ENCODE data around the gene DGLUCY. TPM values are rescaled to one million over a fixed set of nuclear protein-coding genes. Genes with fewer than 3 reads are reported as not detected.
A peak's percentile ranks its signal among the peaks of the same experiment; 100 is the strongest.
"Not testable (repeated sequence)": the region's sequence is repeated elsewhere in the genome, so short reads cannot be mapped to it uniquely, and the experiment has no call there.

The DGLUCY gene
- total RNA-seq, 2 experiments from 2014 or later, result 39.5 to 49.2 TPM

- H3K27ac Mint-ChIP-seq, result no peak overlapping the region
- H3K4me1 Mint-ChIP-seq (ENCODE audit: low read depth), result peaks cover 37% of the 10 kb centered on the region
- peaks cover 13% of the 10 kb centered on the region for H3K36me3 Mint-ChIP-seq (ENCODE audit: low read depth)
- no peak for DNase-seq
- intact Hi-C loops (cut with micrococcal nuclease), result no loop called here
- CTCF ChIA-PET, result interaction anchor here (0.8 kb wide), 1 partner anchor 28 kb away, joined by 7 read pairs; no protein-coding TSS in a partner anchor
- no peak overlapping the region for H3K4me3 Mint-ChIP-seq
- H3K27me3 Mint-ChIP-seq (ENCODE audit: low read depth), result no peaks in the 10 kb centered on the region
- H3K9me3 Mint-ChIP-seq, result no peaks in the 10 kb centered on the region
Measured at GRCh38 chr14:91144425-91145145, 30.7 kb downstream of the DGLUCY start.

GRCh38 chr14:91145391-91146160 lies 31.7 kb downstream of the DGLUCY start:
- H3K27ac Mint-ChIP-seq, result no peak overlapping the region
- intact Hi-C loops (cut with micrococcal nuclease), result no loop called here

GRCh38 chr14:91146661-91147060 lies 32.8 kb downstream of the DGLUCY start:
- no peaks in the 10 kb centered on the region for H3K9me3 Mint-ChIP-seq
- DNase-seq, result no peak
- no peaks in the 10 kb centered on the region for H3K27me3 Mint-ChIP-seq (ENCODE audit: low read depth)
- no peak overlapping the region for H3K4me3 Mint-ChIP-seq
- H3K27ac Mint-ChIP-seq, result no peak overlapping the region
- peaks cover 20% of the 10 kb centered on the region for H3K4me1 Mint-ChIP-seq (ENCODE audit: low read depth)
- CTCF ChIA-PET, result interaction anchor here (1.5 kb wide), 1 partner anchor 31 kb away, joined by 4 read pairs; no protein-coding TSS in a partner anchor
- peaks cover 16% of the 10 kb centered on the region for H3K36me3 Mint-ChIP-seq (ENCODE audit: low read depth)
- intact Hi-C loops (cut with micrococcal nuclease), result no loop called here

More at GRCh38 chr14:91145391-91146160, 31.7 kb downstream of the DGLUCY start:
- CTCF ChIA-PET, result no interaction called here
- Mint-ChIP-seq H3K27me3 (ENCODE audit: low read depth) (no peaks in the 10 kb centered on the region), H3K4me1 (ENCODE audit: low read depth) (peaks cover 27% of the 10 kb centered on the region), H3K4me3 (no peak overlapping the region), H3K36me3 (ENCODE audit: low read depth) (peaks cover 13% of the 10 kb centered on the region), H3K9me3 (no peaks in the 10 kb centered on the region)
- no peak for DNase-seq

DNA sequence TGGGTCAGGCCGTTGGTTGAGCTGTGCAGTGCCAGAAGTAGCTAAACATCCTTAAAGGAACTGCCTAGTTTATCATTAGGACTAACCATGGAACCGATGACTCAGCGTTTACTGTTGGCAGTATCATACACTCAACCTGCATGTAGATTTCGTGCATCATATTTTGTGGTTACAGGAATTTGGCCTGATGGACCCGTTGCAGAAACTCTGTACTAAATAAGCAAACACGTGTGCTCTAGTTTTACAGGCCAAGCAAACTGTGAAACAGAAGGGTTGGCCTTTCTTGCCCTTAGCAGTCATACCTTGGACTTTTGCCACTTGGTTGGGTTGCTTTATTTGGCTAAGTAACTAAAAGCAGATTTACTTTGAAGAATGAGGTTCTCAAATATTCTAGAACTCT lies 35.6 kb downstream of the DGLUCY start:
- no peak for DNase-seq
- H3K4me3 Mint-ChIP-seq, result no peak overlapping the region
- H3K4me1 Mint-ChIP-seq (ENCODE audit: low read depth), result peaks cover 4% of the 10 kb centered on the region
- CTCF ChIA-PET, result interaction anchor here (0.7 kb wide), 1 partner anchor 25 kb away, joined by 6 read pairs; no protein-coding TSS in a partner anchor
- peaks cover 11% of the 10 kb centered on the region for H3K36me3 Mint-ChIP-seq (ENCODE audit: low read depth)
- no peak overlapping the region for H3K27ac Mint-ChIP-seq
- no peaks in the 10 kb centered on the region for H3K27me3 Mint-ChIP-seq (ENCODE audit: low read depth)
- intact Hi-C loops (cut with micrococcal nuclease), result no loop called here
- H3K9me3 Mint-ChIP-seq, result no peaks in the 10 kb centered on the region

DNA sequence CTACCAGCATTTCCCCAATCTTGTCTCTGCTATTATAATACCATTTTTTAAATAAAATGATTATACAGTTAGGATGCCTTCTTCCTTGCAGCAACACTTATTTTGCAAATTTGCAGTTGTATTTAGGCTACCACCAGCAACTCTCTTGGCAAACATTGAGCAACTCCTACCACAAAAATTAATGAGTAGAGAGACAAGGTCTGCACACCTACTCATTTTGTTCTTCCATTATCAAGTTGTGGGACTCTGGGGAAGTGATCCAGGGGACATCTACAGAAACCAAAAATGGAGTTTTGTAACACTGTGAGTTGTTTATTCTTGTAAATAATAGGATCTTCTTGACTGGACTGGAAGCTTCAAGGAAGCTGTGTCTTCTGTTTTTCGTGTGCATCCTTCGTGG lies 38.6 kb downstream of the DGLUCY start:
- intact Hi-C loops (cut with micrococcal nuclease), result no loop called here
- Mint-ChIP-seq H3K4me3 (no peak overlapping the region), H3K27ac (no peak overlapping the region)

GRCh38 chr14:91153360-91153759 lies 39.5 kb downstream of the DGLUCY start:
- intact Hi-C loops (cut with micrococcal nuclease), result no loop called here
- Mint-ChIP-seq H3K9me3 (no peaks in the 10 kb centered on the region), H3K27ac (no peak overlapping the region), H3K4me3 (no peak overlapping the region), H3K4me1 (ENCODE audit: low read depth) (peaks cover 4% of the 10 kb centered on the region), H3K36me3 (ENCODE audit: low read depth) (peaks cover 2% of the 10 kb centered on the region), H3K27me3 (ENCODE audit: low read depth) (no peaks in the 10 kb centered on the region)
- no peak for DNase-seq
- CTCF ChIA-PET, result interaction anchor here (0.6 to 0.7 kb wide), 2 partner anchors 11 to 1746 kb away, joined by 4 read pairs; no protein-coding TSS in a partner anchor

More for the DNA sequence above, 38.6 kb downstream of the DGLUCY start:
- Mint-ChIP-seq H3K9me3 (no peaks in the 10 kb centered on the region), H3K4me1 (ENCODE audit: low read depth) (peaks cover 4% of the 10 kb centered on the region), H3K36me3 (ENCODE audit: low read depth) (peaks cover 4% of the 10 kb centered on the region), H3K27me3 (ENCODE audit: low read depth) (no peaks in the 10 kb centered on the region)
- DNase-seq, result no peak
- CTCF ChIA-PET, result no interaction called here

GRCh38 chr14:91154851-91155625 lies 41.2 kb downstream of the DGLUCY start:
- Mint-ChIP-seq H3K36me3 (ENCODE audit: low read depth) (peaks cover 6% of the 10 kb centered on the region), H3K4me3 (no peak overlapping the region), H3K4me1 (ENCODE audit: low read depth) (peaks cover 4% of the 10 kb centered on the region), H3K9me3 (no peaks in the 10 kb centered on the region), H3K27me3 (ENCODE audit: low read depth) (no peaks in the 10 kb centered on the region), H3K27ac (no peak overlapping the region)
- peak; percentile 13 for DNase-seq
- intact Hi-C loops (cut with micrococcal nuclease), result no loop called here
- CTCF ChIA-PET, result interaction anchor here (1.0 to 1.1 kb wide), 2 partner anchors 18 to 119 kb away, joined by 3 read pairs; no protein-coding TSS in a partner anchor

- peaks cover 10% of the 10 kb centered on the region for H3K36me3 Mint-ChIP-seq (ENCODE audit: low read depth)
- H3K27me3 Mint-ChIP-seq (ENCODE audit: low read depth), result no peaks in the 10 kb centered on the region
- peaks cover 4% of the 10 kb centered on the region for H3K4me1 Mint-ChIP-seq (ENCODE audit: low read depth)
- no peaks in the 10 kb centered on the region for H3K9me3 Mint-ChIP-seq
- intact Hi-C loops (cut with micrococcal nuclease), result no loop called here
- CTCF ChIA-PET, result interaction anchor here (0.7 to 1.1 kb wide), 3 partner anchors 18 to 328 kb away, joined by 3 to 5 read pairs (median 3); no protein-coding TSS in a partner anchor
- H3K27ac Mint-ChIP-seq, result no peak overlapping the region
- DNase-seq, result peak; percentile 25
- H3K4me3 Mint-ChIP-seq, result no peak overlapping the region
Measured at GRCh38 chr14:91155626-91156089, 41.8 kb downstream of the DGLUCY start.

GRCh38 chr14:91156142-91156666 lies 42.3 kb downstream of the DGLUCY start:
- peaks cover 10% of the 10 kb centered on the region for H3K36me3 Mint-ChIP-seq (ENCODE audit: low read depth)
- CTCF ChIA-PET, result interaction anchor here (0.7 to 1.3 kb wide), 4 partner anchors 17 to 329 kb away, joined by 3 to 5 read pairs (median 4); no protein-coding TSS in a partner anchor
- H3K4me1 Mint-ChIP-seq (ENCODE audit: low read depth); H3K4me3 Mint-ChIP-seq; H3K27me3 Mint-ChIP-seq (ENCODE audit: low read depth); DNase-seq; H3K9me3 Mint-ChIP-seq; intact Hi-C loops (cut with micrococcal nuclease); H3K27ac Mint-ChIP-seq: not testable (repeated sequence)

GRCh38 chr14:91156877-91157276 lies 43.0 kb downstream of the DGLUCY start:
- H3K27me3 Mint-ChIP-seq (ENCODE audit: low read depth); H3K27ac Mint-ChIP-seq; H3K9me3 Mint-ChIP-seq; DNase-seq; H3K4me3 Mint-ChIP-seq; intact Hi-C loops (cut with micrococcal nuclease); H3K4me1 Mint-ChIP-seq (ENCODE audit: low read depth): not testable (repeated sequence)
- CTCF ChIA-PET, result interaction anchor here (1.3 kb wide), 1 partner anchor 16 kb away, joined by 4 read pairs; no protein-coding TSS in a partner anchor
- peaks cover 14% of the 10 kb centered on the region for H3K36me3 Mint-ChIP-seq (ENCODE audit: low read depth)

DNA sequence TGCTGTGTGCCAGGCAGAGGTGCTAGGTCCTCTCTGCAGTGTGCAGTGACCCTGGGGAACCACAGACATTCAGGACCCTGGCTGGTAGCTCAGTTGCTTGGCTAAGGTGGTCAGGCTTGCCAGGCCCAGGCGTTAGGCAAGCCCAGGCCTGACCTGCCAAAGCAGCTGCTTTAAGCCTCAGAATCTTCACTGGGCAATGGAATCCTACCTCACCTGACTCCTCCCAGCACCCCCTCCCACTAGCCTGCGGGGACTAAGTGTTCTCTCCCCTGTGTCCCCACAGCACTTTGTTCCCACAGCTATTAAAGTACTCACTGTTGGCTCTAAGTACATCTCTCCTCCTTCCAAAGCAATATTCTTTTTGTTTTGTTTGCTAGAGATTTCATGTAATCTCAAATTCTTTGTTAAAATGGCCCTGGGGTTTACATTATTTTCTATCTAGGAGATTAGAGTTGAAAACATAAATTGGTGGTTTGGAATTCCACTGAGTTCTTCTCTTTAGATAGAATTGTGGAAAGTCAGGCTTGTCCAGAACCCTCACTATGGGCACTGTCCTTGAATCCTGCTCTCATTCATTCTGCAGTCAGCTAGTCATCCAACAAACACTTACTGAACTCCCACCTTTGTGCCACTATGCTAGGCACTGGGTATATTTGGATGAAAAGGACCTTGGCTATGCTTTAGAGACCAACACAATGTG lies 44.4 kb downstream of the DGLUCY start:
- H3K4me1 Mint-ChIP-seq (ENCODE audit: low read depth), result peaks cover 4% of the 10 kb centered on the region
- no peak overlapping the region for H3K27ac Mint-ChIP-seq
- H3K4me3 Mint-ChIP-seq, result no peak overlapping the region
- H3K27me3 Mint-ChIP-seq (ENCODE audit: low read depth), result no peaks in the 10 kb centered on the region
- H3K9me3 Mint-ChIP-seq, result no peaks in the 10 kb centered on the region
- H3K36me3 Mint-ChIP-seq (ENCODE audit: low read depth), result peaks cover 17% of the 10 kb centered on the region
- no peak for DNase-seq
- CTCF ChIA-PET, result interaction anchor here (0.8 to 1.7 kb wide), 3 partner anchors 15 to 256 kb away, joined by 3 to 4 read pairs (median 4); no protein-coding TSS in a partner anchor
- intact Hi-C loops (cut with micrococcal nuclease), result no loop called here
